PC-9 (cell line): Measurements from ENCODE around the gene TBC1D22B. TPM values are rescaled to one million over a fixed set of nuclear protein-coding genes. Genes with fewer than 3 reads are reported as not detected.
"Not testable (repeated sequence)": the region's sequence is repeated elsewhere in the genome, so short reads cannot be mapped to it uniquely, and the experiment has no call there.

Experiments
- BruUV-seq: library from RNA; stranded (reverse); fragments of 400-500 nt; replicated peaks from 2 replicates; lab custom pipeline; 2021; lab: Mats Ljungman, UMichigan
- CTCF ChIA-PET: fragments of 300-600 bp; sonication (Branson Sonifier 250); formaldehyde crosslinking; loops from one replicate; lab custom pipeline; 2022; ENCODE audit warnings: antibody characterized with exemption; lab: Charles Lee
- POLR2A ChIA-PET: fragments of 300-600 bp; sonication (Branson Sonifier 250); formaldehyde crosslinking; loops from one replicate; lab custom pipeline; 2022; ENCODE audit warnings: antibody characterized with exemption; ENCODE audit not compliant: unreplicated experiment; lab: Charles Lee
- DNase-seq, 2 experiments: peaks; one replicate each; pipeline versions ENCODE4 v3.0.0 to v3.0.0-alpha.2; 2015 to 2022; ENCODE audit warnings: mixed read lengths in 1 of 2
- H2AFZ ChIP-seq: fragments of 200-600 bp; sonication (generic); 2 replicates; pipeline ENCODE4 v1.8.1; 2017; ENCODE audit warnings: antibody characterized with exemption
- H3F3A ChIP-seq: fragments of 200-600 bp; sonication (generic); 2 replicates; pipeline ENCODE4 v1.8.1; 2017; ENCODE audit warnings: antibody characterized with exemption, mild to moderate bottlenecking, low read depth; ENCODE audit not compliant: insufficient read depth
- H3K27ac ChIP-seq: fragments of 200-600 bp; sonication (generic); 2 replicates; pipeline ENCODE4 v1.6.1; 2016; ENCODE audit warnings: mixed run types
- H3K27me3 ChIP-seq: fragments of 200-600 bp; sonication (generic); 2 replicates; pipeline ENCODE4 v1.6.1; 2016; ENCODE audit warnings: low read depth, mixed run types; ENCODE audit not compliant: insufficient read depth
- H3K36me3 ChIP-seq: fragments of 200-600 bp; sonication (generic); 2 replicates; pipeline ENCODE4 v1.6.1; 2016; ENCODE audit warnings: low read depth, mixed run types
- H3K4me1 ChIP-seq: fragments of 200-600 bp; sonication (generic); replicated peaks from 2 replicates; pipeline ENCODE4 v1.6.1; 2016; ENCODE audit warnings: mixed run types; ENCODE audit not compliant: insufficient read depth
- H3K4me2 ChIP-seq: fragments of 200-600 bp; sonication (generic); 2 replicates; pipeline ENCODE4 v1.6.1; 2017; ENCODE audit warnings: mixed run types
- H3K4me3 ChIP-seq: fragments of 200-600 bp; sonication (generic); 2 replicates; pipeline ENCODE4 v1.6.1; 2016; ENCODE audit warnings: mixed run types
- H3K79me2 ChIP-seq: fragments of 200-600 bp; sonication (generic); 2 replicates; pipeline ENCODE4 v1.6.1; 2017; ENCODE audit warnings: low read depth, mixed run types
- H3K9me2 ChIP-seq: fragments of 200-600 bp; sonication (generic); 2 replicates; pipeline ENCODE4 v1.8.1; 2017; ENCODE audit warnings: mild to moderate bottlenecking; ENCODE audit not compliant: insufficient read depth
- H3K9me3 ChIP-seq: fragments of 200-600 bp; sonication (generic); 2 replicates; pipeline ENCODE4 v1.8.1; 2016; ENCODE audit warnings: low read depth; ENCODE audit not compliant: insufficient read depth
- H4K20me1 ChIP-seq: fragments of 200-600 bp; sonication (generic); 2 replicates; pipeline ENCODE4 v1.8.1; 2017; ENCODE audit not compliant: insufficient read depth
- CTCF ChIP-seq: fragments of 200-600 bp; sonication (generic); conservative IDR thresholded peaks from 2 replicates; pipeline ENCODE4 v1.6.1; 2017; ENCODE audit warnings: mixed run types, antibody characterized with exemption, mild to moderate bottlenecking, moderate library complexity
- EZH2 ChIP-seq: fragments of 200-600 bp; sonication (generic); IDR thresholded peaks from 2 replicates; pipeline ENCODE4 v1.8.0; 2017; ENCODE audit warnings: antibody characterized with exemption, low read depth
- intact Hi-C: fragments of 100-400 bp; cut with micrococcal nuclease; formaldehyde crosslinking; loops from one replicate; pipeline ENCODE4 v1.10.0; 2022; ENCODE audit not compliant: unreplicated experiment
- total RNA-seq: library from RNA; stranded (reverse); gene quantifications from 2 replicates; pipeline ENCODE4 v1.2.3, GENCODE V29; 2021

TBC1D22B gene
- total RNA-seq, 1 experiment from 2014 or later: 14.6 TPM

- TF ChIP-seq CTCF (no peak), EZH2 (no peak)
- Histone ChIP-seq H3K4me3 (no peak overlapping the region), H3F3A (0 out of 2 replicates have a peak, but pooled peaks cover 2% of the 10 kb centered on the region), H3K79me2 (no peaks in the 10 kb centered on the region), H3K27ac (no peak overlapping the region), H3K4me1 (no peaks in the 10 kb centered on the region), H3K9me2 (no peaks in the 10 kb centered on the region), H4K20me1 (no peaks in the 10 kb centered on the region), H3K9me3 (no peaks in the 10 kb centered on the region), H3K27me3 (no peaks in the 10 kb centered on the region), H2AFZ (no peak overlapping the region), H3K4me2 (no peak overlapping the region), H3K36me3 (0 out of 2 replicates have a peak, but pooled peaks cover 3% of the 10 kb centered on the region)
- ChIA-PET CTCF (no interaction called here), POLR2A (interaction anchor here (0.5 kb wide), 1 partner anchor 309 kb away, joined by 6 read pairs; no protein-coding TSS in a partner anchor)
- DNase-seq: no peak
- intact Hi-C loops: no loop called here
- BruUV-seq: no TSS peak
Observed at GRCh38 chr6:37332894-37333293, 75.3 kb downstream of the TBC1D22B start.

DNA sequence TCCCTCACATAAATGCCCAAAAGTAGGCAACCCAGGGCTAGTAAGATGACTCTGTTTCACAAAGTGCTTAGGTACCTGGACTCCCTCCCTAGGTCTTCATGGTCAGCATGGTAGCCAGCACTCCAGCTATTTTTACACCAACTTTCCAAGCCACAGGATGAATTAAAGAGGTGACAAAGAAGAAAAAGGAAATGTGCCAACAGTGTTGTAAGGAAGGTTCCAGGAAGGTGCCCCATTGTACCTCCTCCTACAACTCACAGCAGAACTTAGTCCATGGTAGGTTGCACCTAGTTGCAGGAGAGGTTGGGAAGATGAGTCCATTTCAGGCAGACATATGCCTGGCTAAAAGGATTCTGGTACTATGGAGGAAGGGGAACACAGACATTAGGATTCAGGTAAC lies 76.5 kb downstream of the TBC1D22B start:
- Histone ChIP-seq H3K4me3 (no peak overlapping the region), H3K9me3 (no peaks in the 10 kb centered on the region), H3K79me2 (no peaks in the 10 kb centered on the region), H2AFZ (no peak overlapping the region), H3K36me3 (0 out of 2 replicates have a peak, but pooled peaks cover 3% of the 10 kb centered on the region), H3K4me2 (no peak overlapping the region), H3K27ac (no peak overlapping the region), H3F3A (0 out of 2 replicates have a peak, but pooled peaks cover 2% of the 10 kb centered on the region), H3K4me1 (no peaks in the 10 kb centered on the region), H4K20me1 (no peaks in the 10 kb centered on the region), H3K27me3 (no peaks in the 10 kb centered on the region), H3K9me2 (no peaks in the 10 kb centered on the region)
- BruUV-seq: no TSS peak
- no peak for DNase-seq
- no peak for TF ChIP-seq EZH2
- no peak for TF ChIP-seq CTCF
- ChIA-PET CTCF (no interaction called here), POLR2A (no interaction called here)
- intact Hi-C loops: no loop called here

- H3F3A ChIP-seq, DNase-seq, H3K4me1 ChIP-seq, H2AFZ ChIP-seq, H3K9me3 ChIP-seq, intact Hi-C loops, POLR2A ChIA-PET, H3K27me3 ChIP-seq, H3K79me2 ChIP-seq, CTCF ChIA-PET, H3K4me2 ChIP-seq, H3K9me2 ChIP-seq, H3K36me3 ChIP-seq, H3K4me3 ChIP-seq, H4K20me1 ChIP-seq, H3K27ac ChIP-seq, BruUV-seq: not testable (repeated sequence)
Observed at GRCh38 chr6:37338317-37338716, 80.7 kb downstream of the TBC1D22B start.

DNA sequence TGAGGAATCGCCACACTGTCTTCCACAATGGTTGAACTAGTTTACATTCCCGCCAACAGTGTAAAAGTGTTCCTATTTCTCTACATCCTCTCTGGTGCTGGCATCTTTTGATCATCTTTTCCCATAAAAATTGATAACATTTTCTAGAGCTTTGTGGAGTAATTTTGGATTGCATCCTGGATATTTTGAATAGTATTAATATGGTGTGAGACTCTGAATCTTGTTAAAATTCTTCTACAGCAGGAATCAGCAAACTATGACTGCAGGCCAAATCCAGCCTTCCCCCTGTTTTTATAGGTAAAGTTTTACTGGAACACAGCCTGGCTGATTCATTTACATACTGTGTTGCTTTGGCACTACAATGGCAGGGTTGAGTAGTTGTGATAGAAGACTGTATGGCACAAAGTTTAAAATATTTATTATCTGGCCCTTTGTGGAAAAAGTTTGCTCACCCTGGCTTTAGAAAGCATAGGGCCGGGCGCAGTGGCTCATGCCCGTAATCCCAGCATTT lies 81.2 kb downstream of the TBC1D22B start:
- Histone ChIP-seq H3K36me3 (no peaks in the 10 kb centered on the region), H3F3A (0 out of 2 replicates have a peak, but pooled peaks cover 2% of the 10 kb centered on the region), H3K4me3 (no peak overlapping the region), H3K79me2 (no peaks in the 10 kb centered on the region), H3K4me2 (no peak overlapping the region), H4K20me1 (no peaks in the 10 kb centered on the region), H3K9me2 (no peaks in the 10 kb centered on the region), H3K9me3 (no peaks in the 10 kb centered on the region), H2AFZ (no peak overlapping the region), H3K27ac (no peak overlapping the region), H3K27me3 (no peaks in the 10 kb centered on the region), H3K4me1 (no peaks in the 10 kb centered on the region)
- BruUV-seq: no TSS peak
- no peak for DNase-seq
- TF ChIP-seq EZH2 (no peak), CTCF (no peak)
- ChIA-PET CTCF (no interaction called here), POLR2A (no interaction called here)
- intact Hi-C loops: no loop called here
